GM23248 (cell line): ENCODE results near the gene ANKRD36.
"Not testable (repeated sequence)": the region's sequence is repeated elsewhere in the genome, so short reads cannot be mapped to it uniquely, and the experiment has no call there.

Experiments used
- EZH2 ChIP-seq: fragments of 200-600 bp; sonication (generic); IDR thresholded peaks from 2 replicates; pipeline ENCODE4 v1.6.1; 2018; ENCODE audit warnings: antibody characterized with exemption, mild to moderate bottlenecking; ENCODE audit not compliant: insufficient read depth, poor library complexity, severe bottlenecking
- EZH2phosphoT487 ChIP-seq: fragments of 200-600 bp; sonication (generic); IDR thresholded peaks from 2 replicates; pipeline ENCODE4 v1.6.1; 2018; ENCODE audit warnings: antibody characterized with exemption, moderate library complexity, mild to moderate bottlenecking, low read depth; ENCODE audit not compliant: insufficient read depth

DNA sequence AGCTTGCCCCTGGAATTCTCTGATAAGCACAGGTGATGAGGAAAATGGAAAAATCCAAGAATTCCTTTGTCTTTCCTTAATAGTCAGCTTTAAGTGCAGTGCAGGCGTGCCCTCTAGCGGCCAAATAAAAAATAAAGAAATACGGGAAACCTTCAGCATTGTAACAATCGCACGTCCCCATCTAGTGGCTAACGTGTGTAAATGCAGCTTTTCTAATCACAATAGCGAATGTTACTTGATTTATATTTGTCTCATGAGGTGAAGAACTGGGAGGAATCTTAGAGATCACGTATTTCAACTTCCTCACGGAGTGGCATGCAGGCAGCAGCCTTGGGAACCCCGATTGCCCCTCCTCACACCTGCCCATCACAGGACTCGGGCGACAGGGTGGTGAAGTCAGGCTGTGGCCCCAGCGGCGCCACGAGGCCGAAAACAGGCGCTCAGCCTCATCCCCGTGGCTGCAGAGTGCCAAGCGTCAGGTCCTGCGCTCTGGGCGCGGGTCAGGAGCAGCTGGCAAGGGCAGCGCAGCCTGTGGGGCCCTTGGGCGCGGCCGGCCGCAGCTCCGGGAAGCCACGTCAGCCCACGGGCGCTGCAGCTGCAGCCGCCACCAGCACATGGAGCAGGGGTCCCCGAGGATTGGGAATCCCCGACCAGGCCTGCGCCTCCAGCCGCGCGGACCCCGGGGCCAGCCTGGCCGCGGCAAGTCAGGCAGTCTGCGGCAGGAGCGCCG lies 468 bp upstream of the ANKRD36 start:
- not testable (repeated sequence) for TF ChIP-seq EZH2, EZH2phosphoT487
